H9 (cell line): ENCODE results near the gene TACC2. TPM values are rescaled to one million over a fixed set of nuclear protein-coding genes. Genes with fewer than 3 reads are reported as not detected.

ENCODE experiments used
- DNase-seq: peaks from one replicate; pipeline ENCODE4 v3.0.0-alpha.2; 2017
- H2AFZ ChIP-seq: one replicate; pipeline ENCODE4 v1.6.1; 2013; ENCODE audit warnings: mild to moderate bottlenecking, low read length, control low read depth, moderate library complexity
- H2AK5ac ChIP-seq: 2 replicates; pipeline ENCODE4 v1.6.1; 2013; ENCODE audit warnings: low read length, control low read depth, mixed read lengths; ENCODE audit not compliant: insufficient read length
- H2BK120ac ChIP-seq: one replicate; pipeline ENCODE4 v1.6.1; 2013; ENCODE audit warnings: low read depth, mild to moderate bottlenecking, low read length, control low read depth, inconsistent platforms; ENCODE audit not compliant: poor library complexity, severe bottlenecking
- H2BK12ac ChIP-seq: 2 replicates; pipeline ENCODE4 v1.6.1; 2013; ENCODE audit warnings: low read length, control low read depth, mixed read lengths, low read depth; ENCODE audit not compliant: insufficient read length
- H2BK15ac ChIP-seq: 2 replicates; pipeline ENCODE4 v1.6.1; 2013; ENCODE audit warnings: low read depth, low read length, control low read depth
- H2BK20ac ChIP-seq: one replicate; pipeline ENCODE4 v1.6.1; 2013; ENCODE audit warnings: low read depth, mild to moderate bottlenecking, low read length, control low read depth, inconsistent platforms; ENCODE audit not compliant: poor library complexity, severe bottlenecking
- H2BK5ac ChIP-seq: 2 replicates; pipeline ENCODE4 v1.6.1; 2013; ENCODE audit warnings: low read length, control low read depth, mixed read lengths; ENCODE audit not compliant: insufficient read length
- H3K14ac ChIP-seq: 2 replicates; pipeline ENCODE4 v1.6.1; 2013; ENCODE audit warnings: low read length, control low read depth; ENCODE audit not compliant: insufficient read depth
- H3K18ac ChIP-seq: 2 replicates; pipeline ENCODE4 v1.6.1; 2013; ENCODE audit warnings: low read depth, mild to moderate bottlenecking, mixed read lengths, low read length, control low read depth; ENCODE audit not compliant: insufficient read length
- H3K23ac ChIP-seq: 2 replicates; pipeline ENCODE4 v1.6.1; 2013; ENCODE audit warnings: low read length, control low read depth, mixed read lengths, low read depth; ENCODE audit not compliant: insufficient read length
- H3K23me2 ChIP-seq: 2 replicates; pipeline ENCODE4 v1.6.1; 2013; ENCODE audit warnings: low read depth, mild to moderate bottlenecking, mixed read lengths, low read length, control low read depth; ENCODE audit not compliant: insufficient read length, poor library complexity, severe bottlenecking
- H3K27ac ChIP-seq: 2 replicates; pipeline ENCODE4 v1.5.1; 2013; ENCODE audit warnings: low read length, control low read depth, mixed read lengths, low read depth; ENCODE audit not compliant: insufficient read length
- H3K27me3 ChIP-seq: 2 replicates; pipeline ENCODE4 v1.6.1; 2013; ENCODE audit warnings: low read length, control low read depth, inconsistent platforms; ENCODE audit not compliant: insufficient read depth
- H3K4ac ChIP-seq: 2 replicates; pipeline ENCODE4 v1.6.1; 2013; ENCODE audit warnings: low read depth, mild to moderate bottlenecking, control low read depth, inconsistent platforms, low read length, moderate library complexity
- H3K4me1 ChIP-seq: 2 replicates; pipeline ENCODE4 v1.6.1; 2013; ENCODE audit warnings: low read length, control low read depth, inconsistent platforms; ENCODE audit not compliant: insufficient read depth
- H3K4me2 ChIP-seq: 2 replicates; pipeline ENCODE4 v1.6.1; 2013; ENCODE audit warnings: low read length, control low read depth, mixed read lengths; ENCODE audit not compliant: insufficient read length, insufficient read depth
- H3K56ac ChIP-seq: 2 replicates; pipeline ENCODE4 v1.6.1; 2013; ENCODE audit warnings: low read depth, mild to moderate bottlenecking, mixed read lengths, low read length, control low read depth; ENCODE audit not compliant: insufficient read length
- H3K79me1 ChIP-seq: 2 replicates; pipeline ENCODE4 v1.6.1; 2013; ENCODE audit warnings: low read depth, mild to moderate bottlenecking, moderate library complexity, low read length, control low read depth, inconsistent platforms; ENCODE audit not compliant: insufficient read depth, poor library complexity, severe bottlenecking
- H3K79me2 ChIP-seq: 2 replicates; pipeline ENCODE4 v1.6.1; 2013; ENCODE audit warnings: low read length, control low read depth, inconsistent platforms; ENCODE audit not compliant: insufficient read depth
- H3K9ac ChIP-seq: 2 replicates; pipeline ENCODE4 v1.6.1; 2013; ENCODE audit warnings: low read length, control low read depth, mixed read lengths; ENCODE audit not compliant: insufficient read length; ENCODE audit errors: extremely low read depth
- H3K9me3 ChIP-seq: one replicate; pipeline ENCODE4 v1.6.1; 2013; ENCODE audit warnings: low read depth, low read length, inconsistent platforms; ENCODE audit not compliant: control insufficient read depth
- H3T11ph ChIP-seq: one replicate; pipeline ENCODE4 v1.6.1; 2013; ENCODE audit warnings: mild to moderate bottlenecking, low read length, control low read depth, inconsistent platforms
- H4K20me1 ChIP-seq: one replicate; pipeline ENCODE4 v1.6.1; 2013; ENCODE audit not compliant: control insufficient read depth, insufficient read length, insufficient read depth
- H4K5ac ChIP-seq: 2 replicates; pipeline ENCODE4 v1.6.1; 2013; ENCODE audit warnings: low read depth, mild to moderate bottlenecking, mixed read lengths, low read length, control low read depth; ENCODE audit not compliant: insufficient read length
- H4K8ac ChIP-seq: replicated peaks from 2 replicates; pipeline ENCODE4 v1.6.1; 2013; ENCODE audit warnings: low read length, control low read depth, mixed read lengths, low read depth; ENCODE audit not compliant: insufficient read length
- H4K91ac ChIP-seq: 2 replicates; pipeline ENCODE4 v1.6.1; 2013; ENCODE audit warnings: low read depth, mild to moderate bottlenecking, moderate library complexity, mixed read lengths, low read length, control low read depth; ENCODE audit not compliant: insufficient read length
- H3K27ac Mint-ChIP-seq, 3 experiments: 2 replicates in 2 of 3; 3 replicates in 1 of 3; pipeline ENCODE4 v1.8.0; 2020 to 2021; ENCODE audit warnings: mixed read lengths in 3 of 3, mild to moderate bottlenecking in 1 of 3, moderate library complexity in 1 of 3
- H3K27me3 Mint-ChIP-seq: 2 replicates; pipeline ENCODE4 v1.8.0; 2021; ENCODE audit warnings: low read depth, mild to moderate bottlenecking, moderate library complexity, mixed read lengths
- H3K36me3 Mint-ChIP-seq, 3 experiments: 2 replicates in 2 of 3; 3 replicates in 1 of 3; pipeline ENCODE4 v1.8.0; 2020 to 2021; ENCODE audit warnings: low read depth in 3 of 3, mixed read lengths in 3 of 3; ENCODE audit not compliant: insufficient read depth in 1 of 3
- H3K4me1 Mint-ChIP-seq, 2 experiments: 2 replicates each; pipeline ENCODE4 v1.8.0; 2020; ENCODE audit warnings: mixed read lengths in 2 of 2
- H3K4me3 Mint-ChIP-seq, 2 experiments: 2 replicates in 1 of 2; 3 replicates in 1 of 2; pipeline ENCODE4 v1.8.0; 2020 to 2021; ENCODE audit warnings: mild to moderate bottlenecking in 2 of 2, mixed read lengths in 2 of 2, moderate library complexity in 1 of 2
- H3K9me3 Mint-ChIP-seq, 2 experiments: 2 replicates in 1 of 2; 3 replicates in 1 of 2; pipeline ENCODE4 v1.8.0; 2020; ENCODE audit warnings: mild to moderate bottlenecking in 2 of 2, mixed read lengths in 2 of 2, moderate library complexity in 1 of 2
- CTCF ChIP-seq: fragments of 200-600 bp; sonication (generic); conservative IDR thresholded peaks from 3 replicates; pipeline ENCODE4 v1.8.0; 2021; ENCODE audit warnings: antibody characterized with exemption, mild to moderate bottlenecking
- WGBS: extraction: QIAGEN DNeasy Blood & Tissue Kit; methylation state at CpG from one replicate; pipeline ENCODE4 v1.1.7; 2013; ENCODE audit warnings: missing lambda C conversion rate, low lambda C conversion rate, mixed read lengths; ENCODE audit not compliant: insufficient read length; ENCODE audit errors: extremely low coverage; 5-methylcytosine and 5-hydroxymethylcytosine counted together
- total RNA-seq: library from RNA; stranded (reverse); gene quantifications from 2 replicates; pipeline ENCODE4 v1.2.1, GENCODE V29; 2021

TACC2 gene
- total RNA-seq, 1 experiment from 2014 or later: 58.1 TPM

GRCh38 chr10:122140941-122141623 is 152.1 kb downstream of the TACC2 start:
- Histone ChIP-seq H2BK120ac (no peak overlapping the region), H4K8ac (no peak overlapping the region), H2AK5ac (no peak overlapping the region), H3K4me2 (no peak overlapping the region), H3K9me3 (no peaks in the 10 kb centered on the region), H3K18ac (no peak overlapping the region), H4K91ac (no peak overlapping the region), H3K79me1 (no peaks in the 10 kb centered on the region), H3K9ac (no peak overlapping the region), H2BK20ac (no peak overlapping the region), H3K4me1 (peaks cover 3% of the 10 kb centered on the region; the same call in 1 of the 2 replicates), H3K23me2 (no peaks in the 10 kb centered on the region), H2BK15ac (no peak overlapping the region), H3K56ac (no peak overlapping the region), H3K23ac (no peak overlapping the region), H2BK12ac (no peak overlapping the region), H3K4ac (no peak overlapping the region), H3K27me3 (no peaks in the 10 kb centered on the region), H2BK5ac (no peak overlapping the region), H3T11ph (no peak overlapping the region), H3K79me2 (no peaks in the 10 kb centered on the region), H3K14ac (no peak overlapping the region; the same call in 1 of the 2 replicates), H3K27ac (no peak overlapping the region), H2AFZ (no peak overlapping the region), H4K20me1 (no peaks in the 10 kb centered on the region), H4K5ac (no peak overlapping the region)
- H3K9me3 Mint-ChIP-seq: peaks cover 12 to 15% of the 10 kb centered on the region in 2 experiments
- peak overlapping the region; percentile 65 to 90 (median 89); a peak in 6 of 7 replicates for H3K27ac Mint-ChIP-seq
- H3K4me1 Mint-ChIP-seq: peaks cover 19% of the 10 kb centered on the region in 2 experiments
- H3K36me3 Mint-ChIP-seq: peaks cover 19 to 34% (median 27%) of the 10 kb centered on the region in 3 experiments
- TF ChIP-seq CTCF: no peak
- no peak overlapping the region for H3K4me3 Mint-ChIP-seq
- no peaks in the 10 kb centered on the region for H3K27me3 Mint-ChIP-seq
- WGBS: no CpG with 5 or more reads among the region's 10 CpGs
- no peak for DNase-seq
